Measurements from ENCODE around the gene MASP2. TPM values are rescaled to one million over a fixed set of nuclear protein-coding genes. Genes with fewer than 3 reads are reported as not detected.

The MASP2 gene
- total and polyA plus RNA-seq, 2 donors (not counting 1 experiment from before 2014, with no cell fraction given), result 0.06 TPM; not detected in 1

- no peak overlapping the region for H3K4me3 Mint-ChIP-seq
- H3K4me1 ChIP-seq (ENCODE audit: control insufficient read depth in 2 of 2, insufficient read depth in 2 of 2, low read length in 2 of 2), result no peaks in the 10 kb centered on the region
- POLR2A ChIA-PET, result no interaction called here
- H2AFZ ChIP-seq (ENCODE audit: insufficient read depth, low read depth, low read length, poor library complexity, severe bottlenecking), result no peak overlapping the region
- ATAC-seq (ENCODE audit: low read depth) (no peak), DNase-seq (no peak)
- H3K9ac ChIP-seq (ENCODE audit: low read length), result no peak overlapping the region
- no peaks in the 10 kb centered on the region for H3K27me3 Mint-ChIP-seq
- H3K9me3 ChIP-seq (ENCODE audit: control extremely low read depth in 1 of 3, control insufficient read depth in 2 of 3, insufficient read depth in 1 of 3, low read length in 2 of 3), result no peaks in the 10 kb centered on the region
- WGBS (ENCODE audit: insufficient coverage), result 97% methylated on average over 6 of the region's 11 CpGs
- no peaks in the 10 kb centered on the region for H3K27me3 ChIP-seq (replicated peaks in 1 of 4; ENCODE audit: control extremely low read depth in 1 of 4, control insufficient read depth in 3 of 4, insufficient read depth in 4 of 4, low read length in 3 of 4)
- CTCF ChIA-PET, result interaction anchor here (0.7 to 2.9 kb wide), 3 partner anchors 33 to 579 kb away, joined by 3 to 14 read pairs (median 8); no protein-coding TSS in a partner anchor
- H3K4me2 ChIP-seq (replicated peaks; ENCODE audit: low read depth, low read length, poor library complexity, severe bottlenecking), result no peak overlapping the region
- no peak overlapping the region for H3K27ac Mint-ChIP-seq
- peaks cover 0 to 83% of the 10 kb centered on the region in 2 experiments for H3K36me3 ChIP-seq (replicated peaks in 1 of 2; ENCODE audit: control extremely low read depth in 1 of 2, control insufficient read depth in 1 of 2, extremely low read depth in 1 of 2, insufficient read depth in 2 of 2, low read length in 1 of 2)
- no peaks in the 10 kb centered on the region for H3K79me2 ChIP-seq (ENCODE audit: control insufficient read depth, insufficient read depth, low read length)
- intact Hi-C loops (cut with micrococcal nuclease), result no loop called here
- H3K27ac ChIP-seq (ENCODE audit: low read length in 2 of 2), result no peak overlapping the region
- TF ChIP-seq EZH2 (IDR thresholded peaks at IDR 0.05; ENCODE audit: borderline replicate concordance, insufficient read depth, low read depth, low read length, poor library complexity, severe bottlenecking), result no peak
- TF ChIP-seq CTCF (IDR thresholded peaks at IDR 0.05), result no peak
- no peaks in the 10 kb centered on the region for H4K20me1 ChIP-seq (ENCODE audit: control insufficient read depth, insufficient read depth, low read length, poor library complexity, severe bottlenecking)
- H3K4me1 Mint-ChIP-seq, result peaks cover 4% of the 10 kb centered on the region
- no peaks in the 10 kb centered on the region for H3K9me3 Mint-ChIP-seq (ENCODE audit: insufficient read depth)
- H3K4me3 ChIP-seq (ENCODE audit: control extremely low read depth in 1 of 5, extremely low read depth in 1 of 5, insufficient read depth in 1 of 5, low read depth in 2 of 5, low read length in 4 of 5), result no peak overlapping the region
Measured at GRCh38 chr1:11070876-11071275, 23.8 kb upstream of the MASP2 start.

GRCh38 chr1:11068600-11069473, 21.8 kb upstream of the MASP2 start:
- H3K27ac Mint-ChIP-seq, result no peak overlapping the region
- Histone ChIP-seq H3K9ac (ENCODE audit: low read length) (no peak overlapping the region), H3K4me2 (replicated peaks; ENCODE audit: low read depth, low read length, poor library complexity, severe bottlenecking) (no peak overlapping the region), H3K36me3 (replicated peaks in 1 of 2; ENCODE audit: control extremely low read depth in 1 of 2, control insufficient read depth in 1 of 2, extremely low read depth in 1 of 2, insufficient read depth in 2 of 2, low read length in 1 of 2) (peaks cover 4 to 67% of the 10 kb centered on the region in 2 experiments), H2AFZ (ENCODE audit: insufficient read depth, low read depth, low read length, poor library complexity, severe bottlenecking) (no peak overlapping the region), H4K20me1 (ENCODE audit: control insufficient read depth, insufficient read depth, low read length, poor library complexity, severe bottlenecking) (no peaks in the 10 kb centered on the region), H3K79me2 (ENCODE audit: control insufficient read depth, insufficient read depth, low read length) (no peaks in the 10 kb centered on the region), H3K27ac (ENCODE audit: low read length in 2 of 2) (no peak overlapping the region), H3K4me3 (ENCODE audit: control extremely low read depth in 1 of 5, extremely low read depth in 1 of 5, insufficient read depth in 1 of 5, low read depth in 2 of 5, low read length in 4 of 5) (no peak overlapping the region), H3K27me3 (replicated peaks in 1 of 4; ENCODE audit: control extremely low read depth in 1 of 4, control insufficient read depth in 3 of 4, insufficient read depth in 4 of 4, low read length in 3 of 4) (no peaks in the 10 kb centered on the region), H3K4me1 (ENCODE audit: control insufficient read depth in 2 of 2, insufficient read depth in 2 of 2, low read length in 2 of 2) (no peaks in the 10 kb centered on the region), H3K9me3 (ENCODE audit: control extremely low read depth in 1 of 3, control insufficient read depth in 2 of 3, insufficient read depth in 1 of 3, low read length in 2 of 3) (peaks cover 0 to 3% (median 0%) of the 10 kb centered on the region in 3 donors)
- DNase-seq, result no peak
- WGBS (ENCODE audit: insufficient coverage), result over 99% methylated on average over 15 of the region's 17 CpGs
- peaks cover 4% of the 10 kb centered on the region for H3K4me1 Mint-ChIP-seq
- no peak for ATAC-seq (ENCODE audit: low read depth)
- CTCF ChIA-PET, result interaction anchor here (1.2 to 1.6 kb wide), 2 partner anchors 31 to 44 kb away, joined by 3 to 8 read pairs; no protein-coding TSS in a partner anchor
- no peaks in the 10 kb centered on the region for H3K27me3 Mint-ChIP-seq
- no peak overlapping the region for H3K4me3 Mint-ChIP-seq
- POLR2A ChIA-PET, result no interaction called here
- intact Hi-C loops (cut with micrococcal nuclease), result no loop called here
- TF ChIP-seq CTCF (IDR thresholded peaks at IDR 0.05) (no peak), EZH2 (IDR thresholded peaks at IDR 0.05; ENCODE audit: borderline replicate concordance, insufficient read depth, low read depth, low read length, poor library complexity, severe bottlenecking) (no peak)
- H3K9me3 Mint-ChIP-seq (ENCODE audit: insufficient read depth), result no peaks in the 10 kb centered on the region
